ENCODE results near the gene TRIM66. TPM values are rescaled to one million over a fixed set of nuclear protein-coding genes. Genes with fewer than 3 reads are reported as not detected.

The TRIM66 gene
- total and polyA plus RNA-seq, 2 experiments from 2014 or later: 1.5 TPM

DNA sequence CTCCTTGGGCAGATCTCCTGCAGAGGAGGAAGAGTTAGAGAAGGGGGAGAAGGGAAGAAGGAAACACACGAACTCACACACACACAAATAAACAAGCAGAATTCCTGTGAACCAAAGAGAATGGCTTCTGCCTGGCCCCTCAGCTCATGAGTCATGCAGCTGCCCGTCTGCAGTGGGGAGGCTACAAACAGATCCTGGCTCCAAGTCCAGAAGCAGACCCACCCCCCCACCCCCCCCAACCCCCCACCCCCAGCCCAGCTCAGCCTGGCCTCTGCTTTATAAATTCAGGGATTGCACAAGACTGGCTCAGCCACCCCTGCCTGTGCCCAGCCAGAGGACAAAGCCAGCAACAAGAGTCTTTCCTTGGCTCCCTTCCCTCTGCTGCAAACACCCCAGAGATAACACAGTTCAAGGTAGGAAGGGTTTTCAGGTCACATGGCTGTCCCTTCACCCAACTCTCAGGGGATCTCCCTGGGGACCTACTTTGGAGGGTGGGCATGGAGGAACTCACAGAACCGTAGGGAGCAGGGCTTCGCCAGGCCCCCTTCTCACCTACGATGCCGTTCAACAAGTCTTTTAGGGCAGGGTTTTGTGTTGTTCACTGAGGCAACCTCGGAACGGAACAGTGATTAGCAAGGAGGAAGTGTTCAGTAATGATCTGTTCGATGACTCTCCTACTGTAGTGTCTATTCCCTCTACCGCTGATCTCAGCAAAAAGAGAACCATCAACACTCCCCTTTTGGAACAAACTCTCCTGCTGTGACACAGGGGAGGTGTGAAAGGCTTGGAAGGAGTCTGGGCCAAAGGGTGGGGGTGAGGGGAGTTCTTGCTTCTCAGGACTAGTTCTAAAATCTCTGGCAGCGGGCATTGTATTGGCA, 35.6 kb upstream of the TRIM66 start:
- no peaks in the 10 kb centered on the region for H3K36me3 ChIP-seq (ENCODE audit: low read depth)
- TF ChIP-seq EZH2phosphoT487 (IDR thresholded peaks at IDR 0.05; ENCODE audit: insufficient read depth, low read depth) (no peak), EZH2 (IDR thresholded peaks at IDR 0.05; ENCODE audit: insufficient read depth, poor library complexity, severe bottlenecking) (no peak)
- peaks cover 52% of the 10 kb centered on the region for H3K4me1 ChIP-seq (ENCODE audit: insufficient read depth)
- 0 to 5% methylated on average over 11 of the region's 11 CpGs for WGBS, 2 experiments (ENCODE audit: low coverage in 1 of 2, low lambda C conversion rate in 2 of 2, missing lambda C conversion rate in 2 of 2)
- peak overlapping the region; percentile 79 for H3K4me2 ChIP-seq (ENCODE audit: unreplicated experiment)
- H3K9me2 ChIP-seq (ENCODE audit: insufficient read depth): no peaks in the 10 kb centered on the region
- in situ Hi-C loops (cut with MboI): no loop called here
- H3K27me3 ChIP-seq (replicated peaks; ENCODE audit: insufficient read depth): no peaks in the 10 kb centered on the region
- H3K79me2 ChIP-seq (ENCODE audit: insufficient read depth): peaks cover 6% of the 10 kb centered on the region; the same call in 1 of the 2 replicates
- H3K9me3 ChIP-seq (ENCODE audit: low read depth): no peaks in the 10 kb centered on the region
- H3K9ac ChIP-seq: peak overlapping the region; percentile 77
- H2AFZ ChIP-seq: peak overlapping the region; percentile 71
- H3F3A ChIP-seq (ENCODE audit: insufficient read depth): peaks cover 47% of the 10 kb centered on the region
- no peaks in the 10 kb centered on the region for H4K20me1 ChIP-seq (ENCODE audit: insufficient read depth)
- H3K27ac ChIP-seq: peak overlapping the region; percentile 97
- DNase-seq: peak; percentile 83
- H3K4me3 ChIP-seq: peak overlapping the region; percentile 61

DNA sequence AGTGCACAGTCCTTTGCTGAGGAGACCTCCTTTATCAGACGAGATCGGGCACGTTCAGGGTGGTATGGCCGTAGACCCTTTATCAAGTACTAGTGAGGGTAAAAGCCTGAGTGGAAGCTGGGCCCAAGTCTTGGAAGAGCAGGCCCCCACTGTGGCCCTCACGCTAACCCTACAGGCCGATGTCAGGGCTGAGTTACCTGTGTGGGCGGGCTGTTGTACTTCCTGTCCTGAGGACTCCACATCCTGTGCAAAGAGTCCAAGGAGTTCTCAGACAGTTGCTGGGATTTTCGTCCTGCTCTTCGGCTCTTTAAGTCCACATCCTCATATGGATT, 35.0 kb upstream of the TRIM66 start:
- peaks cover 52% of the 10 kb centered on the region for H3K4me1 ChIP-seq (ENCODE audit: insufficient read depth)
- in situ Hi-C loops (cut with MboI): no loop called here
- peaks cover 6% of the 10 kb centered on the region; the same call in 1 of the 2 replicates for H3K79me2 ChIP-seq (ENCODE audit: insufficient read depth)
- H3K4me3 ChIP-seq: peak overlapping the region; percentile 37; the same call in 1 of the 2 replicates
- no peaks in the 10 kb centered on the region for H3K9me2 ChIP-seq (ENCODE audit: insufficient read depth)
- H3K9me3 ChIP-seq (ENCODE audit: low read depth): no peaks in the 10 kb centered on the region
- 42 to 51% methylated on average over 9 of the region's 9 CpGs for WGBS, 2 experiments (ENCODE audit: low coverage in 1 of 2, low lambda C conversion rate in 2 of 2, missing lambda C conversion rate in 2 of 2)
- TF ChIP-seq EZH2 (IDR thresholded peaks at IDR 0.05; ENCODE audit: insufficient read depth, poor library complexity, severe bottlenecking) (no peak), EZH2phosphoT487 (IDR thresholded peaks at IDR 0.05; ENCODE audit: insufficient read depth, low read depth) (no peak)
- DNase-seq: no peak
- peak overlapping the region; percentile 97 for H3K27ac ChIP-seq
- H3K9ac ChIP-seq: peak overlapping the region; percentile 53
- H2AFZ ChIP-seq: peak overlapping the region; percentile 71
- no peaks in the 10 kb centered on the region for H3K36me3 ChIP-seq (ENCODE audit: low read depth)
- H3K27me3 ChIP-seq (replicated peaks; ENCODE audit: insufficient read depth): no peaks in the 10 kb centered on the region
- H3K4me2 ChIP-seq (ENCODE audit: unreplicated experiment): peak overlapping the region; percentile 65
- H4K20me1 ChIP-seq (ENCODE audit: insufficient read depth): no peaks in the 10 kb centered on the region
- peaks cover 47% of the 10 kb centered on the region for H3F3A ChIP-seq (ENCODE audit: insufficient read depth)

DNA sequence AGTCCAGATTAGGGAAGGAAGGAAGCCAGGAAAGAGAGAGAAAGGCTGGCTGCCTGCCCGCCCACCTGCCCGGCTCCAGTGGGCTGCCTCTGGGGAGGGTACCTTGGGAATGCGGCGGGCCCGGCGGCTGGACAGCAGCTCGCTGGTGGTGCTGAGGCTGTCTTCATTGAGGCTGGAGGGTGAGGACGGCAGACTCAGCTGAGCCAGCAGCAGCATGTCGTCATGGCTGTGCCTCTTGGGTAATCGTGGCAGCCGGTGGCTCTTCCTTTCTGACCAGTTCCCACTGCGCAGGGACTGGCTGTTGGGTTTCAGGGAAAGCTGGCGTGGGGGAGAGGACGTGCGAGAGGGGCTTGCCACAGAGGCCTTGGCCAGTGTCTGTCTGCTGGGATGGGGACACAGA, 33.0 kb upstream of the TRIM66 start:
- 87 to 89% methylated on average over 15 of the region's 15 CpGs for WGBS, 2 experiments (ENCODE audit: low coverage in 1 of 2, low lambda C conversion rate in 2 of 2, missing lambda C conversion rate in 2 of 2)

DNA sequence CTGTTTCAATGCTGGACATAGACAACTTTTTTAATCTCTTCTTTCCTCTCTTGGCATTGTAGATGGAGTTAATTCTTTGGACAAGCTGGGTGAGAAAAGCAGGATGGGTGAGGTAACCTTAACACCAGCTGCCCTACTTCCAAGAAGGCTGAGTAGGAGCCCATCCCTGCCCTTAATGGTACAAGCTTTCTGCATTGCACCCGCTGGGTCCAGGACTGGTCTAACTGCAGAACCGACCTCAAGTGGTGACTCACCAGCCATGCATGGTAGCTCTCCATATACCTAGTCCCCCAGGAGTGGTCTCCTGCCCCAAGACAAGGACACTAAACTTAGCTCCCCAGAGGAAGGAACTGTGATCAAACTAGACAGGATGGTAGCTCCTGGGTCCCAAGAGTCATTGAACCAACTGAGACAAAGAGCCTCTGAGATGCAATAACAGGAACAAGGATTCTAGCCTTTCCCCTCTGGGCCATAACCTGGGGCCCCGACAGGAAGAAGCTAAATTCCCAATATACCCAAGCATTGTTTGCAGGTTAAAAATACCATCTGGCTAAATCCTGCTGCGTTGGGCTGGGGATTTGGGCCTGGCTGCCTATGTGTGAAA, 32.3 kb upstream of the TRIM66 start:
- H3K79me2 ChIP-seq (ENCODE audit: insufficient read depth): peaks cover 6% of the 10 kb centered on the region; the same call in 1 of the 2 replicates
- peaks cover 24% of the 10 kb centered on the region for H3F3A ChIP-seq (ENCODE audit: insufficient read depth)
- H3K4me3 ChIP-seq: no peak overlapping the region
- no peak for DNase-seq
- peaks cover 26% of the 10 kb centered on the region for H3K4me1 ChIP-seq (ENCODE audit: insufficient read depth)
- no peaks in the 10 kb centered on the region for H3K36me3 ChIP-seq (ENCODE audit: low read depth)
- 93 to 96% methylated on average over 4 of the region's 4 CpGs for WGBS, 2 experiments (ENCODE audit: low coverage in 1 of 2, low lambda C conversion rate in 2 of 2, missing lambda C conversion rate in 2 of 2)
- in situ Hi-C loops (cut with MboI): no loop called here
- no peak overlapping the region for H2AFZ ChIP-seq
- no peaks in the 10 kb centered on the region for H3K9me3 ChIP-seq (ENCODE audit: low read depth)
- H3K9me2 ChIP-seq (ENCODE audit: insufficient read depth): no peaks in the 10 kb centered on the region
- no peak for TF ChIP-seq EZH2phosphoT487 (IDR thresholded peaks at IDR 0.05; ENCODE audit: insufficient read depth, low read depth)
- TF ChIP-seq EZH2 (IDR thresholded peaks at IDR 0.05; ENCODE audit: insufficient read depth, poor library complexity, severe bottlenecking): no peak
- no peaks in the 10 kb centered on the region for H4K20me1 ChIP-seq (ENCODE audit: insufficient read depth)
- H3K27me3 ChIP-seq (replicated peaks; ENCODE audit: insufficient read depth): no peaks in the 10 kb centered on the region
- H3K27ac ChIP-seq: no peak overlapping the region
- no peak overlapping the region for H3K4me2 ChIP-seq (ENCODE audit: unreplicated experiment)
- H3K9ac ChIP-seq: no peak overlapping the region

More for the DNA sequence above, 33.0 kb upstream of the TRIM66 start:
- no peak for TF ChIP-seq EZH2phosphoT487 (IDR thresholded peaks at IDR 0.05; ENCODE audit: insufficient read depth, low read depth)
- no peak for TF ChIP-seq EZH2 (IDR thresholded peaks at IDR 0.05; ENCODE audit: insufficient read depth, poor library complexity, severe bottlenecking)
- Histone ChIP-seq H3K9me2 (ENCODE audit: insufficient read depth) (no peaks in the 10 kb centered on the region), H4K20me1 (ENCODE audit: insufficient read depth) (no peaks in the 10 kb centered on the region), H3K36me3 (ENCODE audit: low read depth) (no peaks in the 10 kb centered on the region), H3K9me3 (ENCODE audit: low read depth) (no peaks in the 10 kb centered on the region), H2AFZ (no peak overlapping the region), H3K27ac (no peak overlapping the region), H3K4me2 (ENCODE audit: unreplicated experiment) (no peak overlapping the region), H3K9ac (no peak overlapping the region), H3K4me1 (ENCODE audit: insufficient read depth) (peaks cover 34% of the 10 kb centered on the region), H3K79me2 (ENCODE audit: insufficient read depth) (peaks cover 6% of the 10 kb centered on the region; the same call in 1 of the 2 replicates), H3K27me3 (replicated peaks; ENCODE audit: insufficient read depth) (no peaks in the 10 kb centered on the region), H3K4me3 (no peak overlapping the region), H3F3A (ENCODE audit: insufficient read depth) (peaks cover 32% of the 10 kb centered on the region)
- no peak for DNase-seq
- in situ Hi-C loops (cut with MboI): no loop called here
